NB4 (cell line): ENCODE measurements around the gene THAP10.

Experiments used
- MAX ChIP-seq: IDR thresholded peaks from 2 replicates; pipeline ENCODE4 v1.6.1; 2011; ENCODE audit warnings: low read depth, low read length
- MYC ChIP-seq: IDR thresholded peaks from 2 replicates; pipeline ENCODE4 v1.6.1; 2011; ENCODE audit warnings: low read depth, low read length

GRCh38 chr15:70859322-70859908 is 32.8 kb downstream of the THAP10 start:
- TF ChIP-seq MYC (no peak), MAX (no peak)
